Upper lobe of left lung (tissue), 6 donors: Measurements from ENCODE around the gene SLC38A4. TPM values are rescaled to one million over a fixed set of nuclear protein-coding genes. Genes with fewer than 3 reads are reported as not detected.

ENCODE experiments used
- ATAC-seq, 2 donors: fragments of 200-7000 bp; cut with Tn5 transposase; one replicate each; pipeline ENCODE4 v1.9.1; 2022; ENCODE audit warnings: mild to moderate bottlenecking in 2 of 2, moderate library complexity in 2 of 2; ENCODE audit not compliant: low FRiP score in 2 of 2
- DNase-seq, 2 donors: peaks; one replicate each; pipeline ENCODE4 v3.0.0-alpha.2; 2019 to 2020
- H3K27ac ChIP-seq, 4 donors: fragments of 200-600 bp; sonication (generic); one replicate each; pipeline ENCODE4 v1.5.1; 2016 to 2019
- H3K27me3 ChIP-seq, 4 donors: fragments of 200-600 bp; sonication (generic); one replicate each; pipeline ENCODE4 v1.5.1; 2017 to 2019
- H3K36me3 ChIP-seq, 4 donors: fragments of 200-600 bp; sonication (generic); one replicate each; pipeline ENCODE4 v1.5.1; 2016 to 2019
- H3K4me1 ChIP-seq, 4 donors: fragments of 200-600 bp; sonication (generic); one replicate each; pipeline ENCODE4 v1.5.1; 2018 to 2019
- H3K4me3 ChIP-seq, 4 donors: fragments of 200-600 bp; sonication (generic); one replicate each; pipeline ENCODE4 v1.5.1; 2017 to 2019; ENCODE audit warnings: mild to moderate bottlenecking in 2 of 4, moderate library complexity in 1 of 4
- H3K9me3 ChIP-seq, 4 donors: fragments of 200-600 bp; sonication (generic); one replicate each; pipeline ENCODE4 v1.5.1; 2018 to 2019
- EP300 ChIP-seq, 4 donors: sonication (generic); formaldehyde crosslinking; IDR thresholded peaks; one replicate each; pipeline ENCODE4 v1.5.1; 2017; ENCODE audit warnings: antibody characterized with exemption in 4 of 4, control low read depth in 2 of 4
- POLR2A ChIP-seq, 4 donors: fragments of 450-650 bp; IDR thresholded peaks; one replicate each; pipeline ENCODE4 v1.5.1; 2016 to 2017; ENCODE audit warnings: antibody characterized with exemption in 4 of 4, mild to moderate bottlenecking in 2 of 4
- POLR2AphosphoS5 ChIP-seq, 2 donors: sonication (generic); formaldehyde crosslinking; IDR thresholded peaks; one replicate each; pipeline ENCODE4 v1.5.1; 2017; ENCODE audit warnings: antibody characterized with exemption in 2 of 2
- WGBS, 2 donors: methylation state at CpG; one replicate each; pipeline ENCODE4 v1.1.5; 2017 to 2018; 5-methylcytosine and 5-hydroxymethylcytosine counted together
- total RNA-seq, 6 donors: library from RNA; depleted of rRNA in 4 of 6; stranded (reverse); fragments of >200 nt in 4 of 6; gene quantifications; one replicate each; pipeline versions ENCODE4 v1.1.0 to v1.2.1, GENCODE V29; 2016 to 2021
- TF ChIP-seq, protein P1 (sequence below), 6 experiments: fragments of 450-650 bp in 4 of 6; fragments of 200-600 bp in 2 of 6; sonication (generic) in 2 of 6; IDR thresholded peaks; one replicate each; pipeline ENCODE4 v1.5.1; 2016 to 2019; ENCODE audit warnings: antibody characterized with exemption in 6 of 6
- donor health status: DM: no; HTN: no; CAD: no; lungs with moderate emphysema.
- donor health status: DM: no; HTN: yes; CAD: no; lungs with severe emphysema.

Gene SLC38A4
- total RNA-seq, 6 donors from 2014 or later = 0.49 to 0.81 (median 0.60) TPM; not detected in 3

GRCh38 chr12:46847001-46847400 lies 21.2 kb upstream of the SLC38A4 start:
- no peaks in the 10 kb centered on the region for H3K4me1 ChIP-seq
- H3K9me3 ChIP-seq = no peaks in the 10 kb centered on the region
- ATAC-seq (no peak), DNase-seq (no peak)
- no peak overlapping the region for H3K27ac ChIP-seq
- no peak overlapping the region for H3K4me3 ChIP-seq
- no peak for TF ChIP-seq POLR2A (IDR thresholded peaks at IDR 0.05)
- TF ChIP-seq POLR2AphosphoS5 (IDR thresholded peaks at IDR 0.05) = no peak
- TF ChIP-seq EP300 (IDR thresholded peaks at IDR 0.05) = no peak
- TF ChIP-seq, protein P1, sequence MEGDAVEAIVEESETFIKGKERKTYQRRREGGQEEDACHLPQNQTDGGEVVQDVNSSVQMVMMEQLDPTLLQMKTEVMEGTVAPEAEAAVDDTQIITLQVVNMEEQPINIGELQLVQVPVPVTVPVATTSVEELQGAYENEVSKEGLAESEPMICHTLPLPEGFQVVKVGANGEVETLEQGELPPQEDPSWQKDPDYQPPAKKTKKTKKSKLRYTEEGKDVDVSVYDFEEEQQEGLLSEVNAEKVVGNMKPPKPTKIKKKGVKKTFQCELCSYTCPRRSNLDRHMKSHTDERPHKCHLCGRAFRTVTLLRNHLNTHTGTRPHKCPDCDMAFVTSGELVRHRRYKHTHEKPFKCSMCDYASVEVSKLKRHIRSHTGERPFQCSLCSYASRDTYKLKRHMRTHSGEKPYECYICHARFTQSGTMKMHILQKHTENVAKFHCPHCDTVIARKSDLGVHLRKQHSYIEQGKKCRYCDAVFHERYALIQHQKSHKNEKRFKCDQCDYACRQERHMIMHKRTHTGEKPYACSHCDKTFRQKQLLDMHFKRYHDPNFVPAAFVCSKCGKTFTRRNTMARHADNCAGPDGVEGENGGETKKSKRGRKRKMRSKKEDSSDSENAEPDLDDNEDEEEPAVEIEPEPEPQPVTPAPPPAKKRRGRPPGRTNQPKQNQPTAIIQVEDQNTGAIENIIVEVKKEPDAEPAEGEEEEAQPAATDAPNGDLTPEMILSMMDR (IDR thresholded peaks at IDR 0.05) = no peak
- H3K27me3 ChIP-seq = no peaks in the 10 kb centered on the region
- no peaks in the 10 kb centered on the region for H3K36me3 ChIP-seq
- 93 to 97% methylated on average over 1 of the region's 1 CpG for WGBS, 2 donors

DNA sequence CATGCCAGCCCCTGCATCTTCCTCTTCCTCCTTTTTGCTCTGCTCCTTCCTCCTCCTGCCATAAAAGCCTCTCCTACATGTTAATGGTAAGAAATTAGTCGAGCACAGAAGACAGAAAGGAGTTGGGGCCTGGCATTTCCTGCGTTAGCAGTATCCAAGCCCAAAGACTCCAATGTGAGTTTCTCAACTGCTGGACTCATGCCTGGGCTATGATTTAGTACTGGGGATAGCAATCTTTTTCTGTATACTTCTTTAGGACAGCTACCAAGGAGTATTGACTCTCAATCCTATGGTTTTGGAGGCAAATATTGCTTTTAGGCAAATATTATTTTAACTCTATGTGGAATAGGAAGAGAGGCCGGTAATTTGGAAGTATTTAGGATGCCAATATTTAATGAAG lies 18.0 kb upstream of the SLC38A4 start:
- TF ChIP-seq EP300 (IDR thresholded peaks at IDR 0.05) (no peak), POLR2AphosphoS5 (IDR thresholded peaks at IDR 0.05) (no peak), POLR2A (IDR thresholded peaks at IDR 0.05) (no peak)
- TF ChIP-seq, protein P1 (IDR thresholded peaks at IDR 0.05) = no peak

DNA sequence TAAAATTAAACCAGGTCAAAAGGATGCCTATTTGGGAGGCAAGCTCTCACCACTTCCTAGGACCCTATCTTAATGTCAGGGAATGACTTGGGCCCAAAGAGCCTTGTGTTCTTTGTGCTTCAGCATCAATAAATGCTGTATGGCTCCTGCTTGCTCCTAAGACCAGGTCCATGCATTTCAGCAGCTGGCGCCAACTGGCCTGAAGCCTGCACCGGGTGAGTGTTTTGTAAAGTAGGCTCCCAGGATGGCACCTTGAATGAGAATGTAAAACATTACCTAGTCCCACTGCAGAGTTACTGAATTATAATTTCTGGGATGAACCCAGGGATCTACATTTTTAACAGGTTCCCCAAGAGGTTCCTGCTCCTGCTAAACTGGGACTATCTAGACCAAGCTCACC lies 16.1 kb upstream of the SLC38A4 start:
- Histone ChIP-seq H3K36me3 (no peaks in the 10 kb centered on the region), H3K27ac (no peak overlapping the region), H3K9me3 (no peaks in the 10 kb centered on the region), H3K27me3 (no peaks in the 10 kb centered on the region), H3K4me3 (no peak overlapping the region), H3K4me1 (peaks cover 0 to 4% (median 0%) of the 10 kb centered on the region in 4 donors)
- ATAC-seq (no peak), DNase-seq (no peak)
- WGBS, 2 donors = 96 to 100% methylated on average over 2 of the region's 2 CpGs
- TF ChIP-seq, protein P1 (IDR thresholded peaks at IDR 0.05) = no peak
- no peak for TF ChIP-seq POLR2A (IDR thresholded peaks at IDR 0.05)
- TF ChIP-seq EP300 (IDR thresholded peaks at IDR 0.05) = no peak
- TF ChIP-seq POLR2AphosphoS5 (IDR thresholded peaks at IDR 0.05) = no peak

More for the DNA sequence above, 18.0 kb upstream of the SLC38A4 start:
- Histone ChIP-seq H3K9me3 (no peaks in the 10 kb centered on the region), H3K4me3 (no peak overlapping the region), H3K36me3 (no peaks in the 10 kb centered on the region), H3K27me3 (no peaks in the 10 kb centered on the region), H3K27ac (no peak overlapping the region), H3K4me1 (peaks cover 0 to 4% (median 0%) of the 10 kb centered on the region in 4 donors)
- DNase-seq = no peak
- ATAC-seq = no peak
- 67 to 69% methylated on average over 3 of the region's 3 CpGs for WGBS, 2 donors

DNA sequence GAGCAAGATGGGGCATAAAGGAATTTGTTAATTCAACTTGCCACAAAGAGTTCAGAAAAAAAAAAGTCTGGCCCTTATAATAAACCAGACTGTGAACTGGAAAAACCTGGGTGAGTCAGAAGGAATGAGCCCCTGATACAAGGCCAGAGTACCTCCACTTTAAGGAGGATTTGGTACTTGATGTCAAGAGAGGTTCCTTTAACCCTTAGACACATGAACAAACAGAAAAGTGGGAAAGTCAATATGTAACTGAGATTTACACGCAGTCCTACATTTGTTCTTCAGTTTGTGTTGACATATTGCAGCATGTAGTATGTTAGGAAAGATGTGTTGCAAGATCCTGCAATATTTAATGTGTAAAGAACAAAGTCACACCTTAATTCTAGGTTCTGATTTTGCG lies 14.2 kb upstream of the SLC38A4 start:
- Histone ChIP-seq H3K27me3 (no peaks in the 10 kb centered on the region), H3K4me3 (no peak overlapping the region), H3K9me3 (no peaks in the 10 kb centered on the region), H3K27ac (no peak overlapping the region), H3K4me1 (peaks cover 0 to 4% (median 0%) of the 10 kb centered on the region in 4 donors), H3K36me3 (no peaks in the 10 kb centered on the region)
- WGBS, 2 donors = 47 to 66% methylated on average over 2 of the region's 2 CpGs
- TF ChIP-seq EP300 (IDR thresholded peaks at IDR 0.05) (peak in 2 of 4 donors; percentile 26 to 87), POLR2AphosphoS5 (IDR thresholded peaks at IDR 0.05) (no peak)
- DNase-seq = peak in 1 of 2 donors; percentile 24
- ATAC-seq = peak; percentile 29 to 80

DNA sequence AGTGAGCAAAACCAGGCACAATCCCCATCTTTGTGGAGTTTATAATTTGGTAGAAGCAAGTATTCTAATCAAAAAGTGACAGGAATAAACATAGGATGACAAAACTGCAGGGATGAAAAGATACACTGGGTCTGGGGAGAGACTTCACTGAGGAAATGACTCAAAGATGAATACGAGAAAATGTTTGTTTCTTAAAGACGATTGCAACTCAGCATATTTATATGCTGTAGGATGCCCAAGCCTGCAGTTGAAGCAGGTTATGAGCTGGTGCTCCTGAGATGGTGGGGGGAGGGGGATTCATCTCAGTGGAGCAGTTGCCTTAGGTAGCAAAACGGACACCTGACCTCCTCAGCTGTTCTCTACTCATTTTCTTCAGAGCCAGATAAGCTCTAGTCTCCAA lies 13.4 kb upstream of the SLC38A4 start:
- peaks cover 0 to 4% (median 0%) of the 10 kb centered on the region in 4 donors for H3K4me1 ChIP-seq
- no peak for ATAC-seq
- H3K9me3 ChIP-seq = no peaks in the 10 kb centered on the region
- WGBS, 2 donors = 66 to 70% methylated on average over 3 of the region's 3 CpGs
- H3K27me3 ChIP-seq = no peaks in the 10 kb centered on the region
- TF ChIP-seq, protein P1 (IDR thresholded peaks at IDR 0.05) = no peak
- TF ChIP-seq POLR2A (IDR thresholded peaks at IDR 0.05) (no peak), EP300 (IDR thresholded peaks at IDR 0.05) (no peak)
- no peaks in the 10 kb centered on the region for H3K36me3 ChIP-seq
- no peak overlapping the region for H3K4me3 ChIP-seq
- DNase-seq = no peak
- no peak overlapping the region for H3K27ac ChIP-seq
